Pancreas (tissue), 10 donors: ENCODE results near the gene NPNT. TPM values are rescaled to one million over a fixed set of nuclear protein-coding genes. Genes with fewer than 3 reads are reported as not detected.

Experiments used
- ATAC-seq, 4 donors: fragments of 200-7000 bp; cut with Tn5 transposase; one replicate each; pipeline versions ENCODE4 v1.8.0 to v1.9.1; 2020; ENCODE audit warnings: mild to moderate bottlenecking in 4 of 4, moderate library complexity in 4 of 4
- DNase-seq, 6 donors: peaks; one replicate each; pipeline ENCODE4 v3.0.0-alpha.2; 2020
- FAIRE-seq: peaks from 2 replicates; lab custom pipeline; 2012; peaks lifted over from hg19 to GRCh38; lab: Jason Lieb, UNC
- H3K27ac ChIP-seq, 4 donors: fragments of 200-600 bp; sonication (generic); 1 replicate in 3 of 4; 2 replicates in 1 of 4; pipeline versions ENCODE4 v1.5.0 to v1.8.0; 2020
- H3K27me3 ChIP-seq, 4 donors: fragments of 200-600 bp; one replicate each; pipeline ENCODE4 v1.8.0; 2021
- H3K36me3 ChIP-seq, 3 donors: fragments of 200-600 bp; sonication (generic) in 1 of 3; one replicate each; pipeline versions ENCODE4 v1.5.0 to v1.8.0; 2020 to 2021
- H3K4me1 ChIP-seq, 3 donors: fragments of 200-600 bp; one replicate each; pipeline ENCODE4 v1.8.0; 2021
- H3K4me3 ChIP-seq, 4 donors: fragments of 200-600 bp; sonication (generic) in 2 of 4; one replicate each; pipeline versions ENCODE4 v1.5.0 to v1.8.0; 2020 to 2021
- H3K9me3 ChIP-seq, 4 donors: fragments of 200-600 bp; one replicate each; pipeline ENCODE4 v1.8.0; 2021
- WGBS, 2 donors: extraction: QIAGEN DNeasy Blood & Tissue Kit; methylation state at CpG; one replicate each; pipeline ENCODE4 v1.1.7; 2013; 5-methylcytosine and 5-hydroxymethylcytosine counted together
- intact Hi-C, 3 donors: fragments of 100-400 bp; cut with DNase I; formaldehyde crosslinking; loops; one replicate each; pipeline versions ENCODE4 v1.11.1 to v1.14.2; 2022
- polyA plus RNA-seq, 2 donors: library from polyadenylated mRNA; stranded (reverse); fragments of 200-250 nt; gene quantifications; one replicate each; pipeline ENCODE4 v1.2.3, GENCODE V29; 2013
- total RNA-seq, 6 donors: library from RNA; stranded (reverse); fragmentation: NEBNext Ultra II Directional in 4 of 6; extraction: Animal tissue kit (Norgen Biotek cat#: 25700) in 4 of 6; gene quantifications; one replicate each; pipeline versions ENCODE4 v1.2.1 to v1.2.4, GENCODE V29; 2021 to 2023
- TF ChIP-seq, protein P1 (sequence below), 4 donors: fragments of 200-600 bp; sonication (generic) in 3 of 4; IDR thresholded peaks; one replicate each; pipeline versions ENCODE4 v1.5.0 to v1.8.0; 2021; ENCODE audit warnings: antibody characterized with exemption in 4 of 4
- donor health status: healthy with polysubstance abuse.
- donor health status: DM: no; HTN: no; CAD: no; lungs with moderate emphysema.
- donor health status: DM: no; HTN: no; CAD: no.
- donor health status: control.
- donor health status: control.
- donor health status: Bipolar disorder and iron deficiency.
- donor health status: DM: yes; HTN: yes; CAD: no.
- donor health status: DM: no; HTN: no; CAD: no.
- donor health status: DM: no; HTN: no; CAD: no.
- donor health status: DM: yes; HTN: yes; CAD: no.

NPNT gene
- total and polyA plus RNA-seq, 8 donors = 17.2 to 63.8 (median 33.7) TPM

DNA sequence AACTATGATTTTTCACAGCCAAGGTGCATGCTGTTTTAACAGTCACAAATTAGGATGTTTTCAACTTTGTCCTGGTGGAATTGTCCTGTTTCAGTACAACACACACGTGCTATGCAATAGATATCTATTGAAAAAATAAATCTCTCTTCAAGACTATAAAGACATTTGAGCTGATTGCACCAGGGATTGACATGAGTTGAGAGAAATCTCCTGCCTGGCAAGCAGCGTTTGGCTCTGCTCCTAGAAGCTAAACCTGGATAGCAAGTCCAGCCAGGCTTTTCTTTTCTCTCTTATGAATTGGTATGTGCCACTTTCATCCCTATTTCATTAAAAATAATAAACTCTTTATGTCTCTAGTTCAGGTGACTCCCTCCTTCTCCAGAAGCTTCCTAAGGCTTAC is 16.6 kb upstream of the NPNT start:
- Histone ChIP-seq H3K4me3 (no peak overlapping the region), H3K36me3 (no peaks in the 10 kb centered on the region), H3K4me1 (peaks cover 0 to 7% (median 7%) of the 10 kb centered on the region in 3 donors), H3K9me3 (no peaks in the 10 kb centered on the region), H3K27ac (no peak overlapping the region), H3K27me3 (no peaks in the 10 kb centered on the region)
- ATAC-seq (no peak), FAIRE-seq (no peak), DNase-seq (no peak)
- TF ChIP-seq, protein P1, sequence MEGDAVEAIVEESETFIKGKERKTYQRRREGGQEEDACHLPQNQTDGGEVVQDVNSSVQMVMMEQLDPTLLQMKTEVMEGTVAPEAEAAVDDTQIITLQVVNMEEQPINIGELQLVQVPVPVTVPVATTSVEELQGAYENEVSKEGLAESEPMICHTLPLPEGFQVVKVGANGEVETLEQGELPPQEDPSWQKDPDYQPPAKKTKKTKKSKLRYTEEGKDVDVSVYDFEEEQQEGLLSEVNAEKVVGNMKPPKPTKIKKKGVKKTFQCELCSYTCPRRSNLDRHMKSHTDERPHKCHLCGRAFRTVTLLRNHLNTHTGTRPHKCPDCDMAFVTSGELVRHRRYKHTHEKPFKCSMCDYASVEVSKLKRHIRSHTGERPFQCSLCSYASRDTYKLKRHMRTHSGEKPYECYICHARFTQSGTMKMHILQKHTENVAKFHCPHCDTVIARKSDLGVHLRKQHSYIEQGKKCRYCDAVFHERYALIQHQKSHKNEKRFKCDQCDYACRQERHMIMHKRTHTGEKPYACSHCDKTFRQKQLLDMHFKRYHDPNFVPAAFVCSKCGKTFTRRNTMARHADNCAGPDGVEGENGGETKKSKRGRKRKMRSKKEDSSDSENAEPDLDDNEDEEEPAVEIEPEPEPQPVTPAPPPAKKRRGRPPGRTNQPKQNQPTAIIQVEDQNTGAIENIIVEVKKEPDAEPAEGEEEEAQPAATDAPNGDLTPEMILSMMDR (IDR thresholded peaks at IDR 0.05) = no peak
- WGBS, 2 donors = 7 to 16% methylated on average over 2 of the region's 2 CpGs
- intact Hi-C loops = no loop called here

DNA sequence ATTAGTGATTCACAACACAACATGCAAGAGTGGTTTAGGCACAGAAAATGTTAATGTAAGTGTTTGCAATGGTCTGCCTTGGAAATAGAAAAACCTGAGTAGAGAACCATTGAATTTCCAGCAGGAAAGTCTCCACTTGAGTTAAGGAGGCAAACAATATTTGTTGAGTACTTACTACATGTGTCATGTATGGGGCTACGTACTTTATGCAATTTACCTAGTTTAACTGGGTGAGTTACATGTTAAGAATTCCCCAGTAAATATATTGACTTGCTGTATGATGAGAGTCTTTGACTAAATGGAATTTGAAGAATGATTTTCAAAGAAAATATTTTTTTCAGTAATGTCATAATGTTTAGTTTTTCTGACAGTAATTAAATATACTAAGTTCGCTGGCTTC is 7.8 kb upstream of the NPNT start:
- intact Hi-C loops = no loop called here
- no peak overlapping the region for H3K27ac ChIP-seq
- H3K9me3 ChIP-seq = no peaks in the 10 kb centered on the region
- no peaks in the 10 kb centered on the region for H3K27me3 ChIP-seq
- TF ChIP-seq, protein P1 (IDR thresholded peaks at IDR 0.05) = no peak
- DNase-seq = no peak
- no peak for ATAC-seq
- no peaks in the 10 kb centered on the region for H3K4me1 ChIP-seq
- no peak for FAIRE-seq
- no peaks in the 10 kb centered on the region for H3K36me3 ChIP-seq
- WGBS, 2 donors = 89 to 92% methylated on average over 2 of the region's 2 CpGs
- no peak overlapping the region for H3K4me3 ChIP-seq

DNA sequence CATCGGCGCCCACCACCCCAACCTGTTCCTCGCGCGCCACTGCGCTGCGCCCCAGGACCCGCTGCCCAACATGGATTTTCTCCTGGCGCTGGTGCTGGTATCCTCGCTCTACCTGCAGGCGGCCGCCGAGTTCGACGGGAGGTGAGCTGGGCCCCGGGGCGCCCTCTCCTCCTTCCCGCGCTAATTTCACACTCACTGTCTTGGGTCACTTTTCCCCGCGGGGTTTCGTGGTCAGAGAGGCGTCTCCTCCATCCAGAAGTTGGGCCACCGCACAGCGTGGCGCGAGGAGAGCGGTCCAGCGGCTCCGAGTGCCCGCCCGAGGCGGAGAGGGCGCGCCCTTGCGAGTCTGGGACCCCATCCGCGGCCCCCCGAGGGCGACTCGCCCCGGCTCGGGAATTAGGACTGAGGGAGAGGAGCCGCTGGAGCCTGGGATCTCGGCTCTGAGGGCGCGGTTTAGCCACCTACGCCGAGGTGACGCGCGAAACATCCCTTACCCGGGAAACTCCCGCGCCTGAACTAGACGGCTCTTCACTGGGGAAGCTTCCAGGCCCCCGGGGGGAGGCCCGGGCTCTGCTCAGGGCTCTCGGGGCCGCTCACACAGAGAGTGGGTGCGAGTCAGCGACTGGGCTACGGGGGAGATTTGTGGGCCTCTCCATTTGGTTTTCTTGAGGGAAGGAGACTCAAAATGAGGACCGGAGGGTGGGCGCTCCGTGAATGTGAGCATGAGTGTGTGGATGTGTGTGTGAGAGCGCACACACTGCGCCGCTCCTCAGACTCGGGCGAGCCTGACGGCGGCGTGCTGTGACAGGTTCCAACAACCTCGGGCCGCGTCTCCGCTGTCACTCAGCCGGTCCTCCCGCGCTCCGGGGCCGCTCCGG is 551 bp downstream of the NPNT start:
- ATAC-seq (peak; percentile 56 to 72 (median 64)), DNase-seq (peak; percentile 32 to 81 (median 56))

DNA sequence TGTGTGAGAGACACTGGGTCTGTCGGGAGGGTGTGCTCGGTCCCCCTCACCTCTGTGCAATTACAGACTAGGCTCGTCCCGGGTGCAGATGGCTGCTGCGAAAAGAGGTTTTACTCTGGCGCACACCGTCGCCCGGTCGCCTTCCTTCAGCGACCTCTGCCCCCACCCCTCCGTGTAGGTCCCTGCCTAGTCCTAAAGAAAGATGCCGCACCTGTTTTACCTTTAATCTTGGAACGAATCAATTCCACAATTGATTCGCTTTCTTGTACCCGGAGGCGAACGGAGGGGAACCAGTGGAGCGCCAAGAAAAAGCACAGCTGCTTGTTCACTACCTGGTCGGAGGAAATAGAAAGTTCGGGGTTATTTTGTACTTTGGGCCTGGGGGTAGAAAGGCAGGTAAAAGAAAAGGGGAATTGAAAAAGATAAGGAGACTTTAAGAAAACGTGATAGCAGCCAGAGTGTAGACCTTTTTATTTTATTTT is 1.2 kb downstream of the NPNT start:
- TF ChIP-seq, protein P1 (IDR thresholded peaks at IDR 0.05) = no peak
- Histone ChIP-seq H3K36me3 (no peaks in the 10 kb centered on the region), H3K4me1 (peaks cover 0 to 9% (median 8%) of the 10 kb centered on the region in 3 donors), H3K9me3 (no peaks in the 10 kb centered on the region), H3K27me3 (no peaks in the 10 kb centered on the region), H3K4me3 (peak overlapping the region; percentile 59 to 75 (median 71)), H3K27ac (peak overlapping the region; percentile 60 to 92 (median 84))
- 2 to 4% methylated on average over 22 of the region's 22 CpGs for WGBS, 2 donors
- no peak for DNase-seq
- peak in 3 of 4 donors; percentile 2 to 6 (median 5) for ATAC-seq
- intact Hi-C loops = no loop called here
- no peak for FAIRE-seq

More for the DNA sequence above, 551 bp downstream of the NPNT start:
- Histone ChIP-seq H3K4me1 (peaks cover 0 to 9% (median 8%) of the 10 kb centered on the region in 3 donors), H3K9me3 (no peaks in the 10 kb centered on the region), H3K27ac (peak overlapping the region; percentile 60 to 92 (median 84)), H3K27me3 (no peaks in the 10 kb centered on the region), H3K4me3 (peak overlapping the region; percentile 59 to 75 (median 71)), H3K36me3 (no peaks in the 10 kb centered on the region)
- 0% methylated on average over 74 to 84 of the region's 84 CpGs for WGBS, 2 donors
- intact Hi-C loops = no loop called here
- TF ChIP-seq, protein P1 (IDR thresholded peaks at IDR 0.05) = peak in 1 of 4 donors; percentile 10
- no peak for FAIRE-seq
